HepG2 (cell line): ENCODE measurements around the gene KTI12. TPM values are rescaled to one million over a fixed set of nuclear protein-coding genes. Genes with fewer than 3 reads are reported as not detected.
A peak's percentile ranks its signal among the peaks of the same experiment; 100 is the strongest.

Source experiments
- BCL6 ChIP-seq: IDR thresholded peaks from 2 replicates; pipeline ENCODE4 v1.6.1; 2016; ENCODE audit warnings: missing genetic modification reagents, missing compliant biosample characterization
- BORCS8-MEF2B ChIP-seq: sonication (generic); formaldehyde crosslinking; IDR thresholded peaks from 2 replicates; pipeline ENCODE4 v1.8.0; 2022; ENCODE audit warnings: mild to moderate bottlenecking, missing genetic modification reagents
- BRF2 ChIP-seq: sonication (generic); formaldehyde crosslinking; IDR thresholded peaks from 2 replicates; pipeline ENCODE4 v1.8.1; 2022; ENCODE audit warnings: mild to moderate bottlenecking, missing genetic modification reagents
- CEBPB ChIP-seq: IDR thresholded peaks from 2 replicates; pipeline ENCODE4 v1.6.1; 2011; ENCODE audit warnings: low read depth, low read length, improper control_type of control experiment, borderline replicate concordance
- E2F2 ChIP-seq: sonication (generic); formaldehyde crosslinking; IDR thresholded peaks from 2 replicates; pipeline ENCODE4 v1.4.0; 2020; ENCODE audit warnings: missing genetic modification reagents, borderline replicate concordance
- EEA1 ChIP-seq: sonication (generic); formaldehyde crosslinking; IDR thresholded peaks from 2 replicates; pipeline ENCODE4 v1.5.1; 2020; ENCODE audit warnings: mild to moderate bottlenecking, missing genetic modification reagents, borderline replicate concordance
- FOXA1 ChIP-seq, 2 experiments: fragments of 450-650 bp in 1 of 2; sonication (generic) in 1 of 2; formaldehyde crosslinking in 1 of 2; IDR thresholded peaks; 2 replicates each; pipeline versions ENCODE4 v1.4.0 to v1.6.1; 2016 to 2020; ENCODE audit warnings: missing genetic modification reagents in 1 of 2
- HNRNPLL ChIP-seq: fragments of 200-400 bp; formaldehyde crosslinking; IDR thresholded peaks from 2 replicates; pipeline ENCODE4 v1.6.1; 2017; ENCODE audit warnings: mild to moderate bottlenecking, low read depth, low read length; ENCODE audit not compliant: poor library complexity, severe bottlenecking
- JDP2 ChIP-seq: sonication (generic); formaldehyde crosslinking; IDR thresholded peaks from 2 replicates; pipeline ENCODE4 v1.8.1; 2022; ENCODE audit warnings: missing genetic modification reagents, borderline replicate concordance
- KLF9 ChIP-seq: IDR thresholded peaks from 2 replicates; pipeline ENCODE4 v1.6.1; 2016; ENCODE audit warnings: low read depth
- MTERF4 ChIP-seq: sonication (generic); formaldehyde crosslinking; IDR thresholded peaks from 2 replicates; pipeline ENCODE4 v1.8.0; 2023; ENCODE audit warnings: mild to moderate bottlenecking, missing genetic modification reagents
- MZF1 ChIP-seq: sonication (generic); formaldehyde crosslinking; IDR thresholded peaks from 2 replicates; pipeline ENCODE4 v1.8.1; 2023; ENCODE audit warnings: mild to moderate bottlenecking, missing genetic modification reagents, borderline replicate concordance
- PRDM4 ChIP-seq: sonication (generic); formaldehyde crosslinking; IDR thresholded peaks from 2 replicates; pipeline ENCODE4 v1.9.0; 2021; ENCODE audit warnings: missing genetic modification reagents, borderline replicate concordance
- RBM22 ChIP-seq: fragments of 200-400 bp; formaldehyde crosslinking; optimal IDR thresholded peaks from 2 replicates; pipeline ENCODE3; 2017; ENCODE audit warnings: mild to moderate bottlenecking, low read length, moderate library complexity
- REL ChIP-seq: sonication (generic); formaldehyde crosslinking; conservative IDR thresholded peaks from 2 replicates; pipeline ENCODE4 v1.8.0; 2022; ENCODE audit warnings: mild to moderate bottlenecking, missing genetic modification reagents, moderate library complexity
- RFXANK ChIP-seq: IDR thresholded peaks from 2 replicates; pipeline ENCODE4 v1.6.1; 2016
- SKIL ChIP-seq: sonication (generic); formaldehyde crosslinking; IDR thresholded peaks from 2 replicates; pipeline ENCODE4 v1.8.0; 2022; ENCODE audit warnings: missing genetic modification reagents, mild to moderate bottlenecking, moderate library complexity, borderline replicate concordance
- TEAD3 ChIP-seq: optimal IDR thresholded peaks from 2 replicates; pipeline ENCODE3; 2016; ENCODE audit warnings: borderline replicate concordance
- ZNF10 ChIP-seq: sonication (generic); formaldehyde crosslinking; IDR thresholded peaks from 2 replicates; pipeline ENCODE4 v1.4.0; 2020; ENCODE audit warnings: mild to moderate bottlenecking, low read depth, missing genetic modification reagents, borderline replicate concordance
- ZNF160 ChIP-seq: sonication (generic); formaldehyde crosslinking; IDR thresholded peaks from 2 replicates; pipeline ENCODE4 v1.8.0; 2022; ENCODE audit warnings: mild to moderate bottlenecking, inconsistent platforms, missing genetic modification reagents
- ZNF251 ChIP-seq: sonication (generic); formaldehyde crosslinking; IDR thresholded peaks from 2 replicates; pipeline ENCODE4 v1.9.0; 2021; ENCODE audit warnings: mild to moderate bottlenecking, missing genetic modification reagents
- polyA plus RNA-seq, 8 experiments: library from polyadenylated mRNA; depleted of rRNA in 3 of 8; stranded (reverse) in 7 of 8; unstranded in 1 of 8; fragments of >200 nt; fragmentation: Illumina TruSeq in 4 of 8; extraction: Trizol in 4 of 8; gene quantifications; 2 replicates each; pipeline versions ENCODE4 v1.2.1 to v1.2.3, GENCODE V29; 2011 to 2016; ENCODE audit warnings: low read depth in 4 of 8, missing spikeins in 1 of 8, mixed read lengths in 1 of 8; ENCODE audit not compliant: insufficient read depth in 1 of 8
- total RNA-seq, 5 experiments: library from RNA; depleted of rRNA; stranded (reverse); fragments of >200 nt; fragmentation: Illumina TruSeq; extraction: Trizol; gene quantifications; 2 replicates each; pipeline ENCODE4 v1.2.3, GENCODE V29; 2016; ENCODE audit warnings: low read depth in 1 of 5

The KTI12 gene
- total and polyA plus RNA-seq, 2 of the 13 experiments (the other 11 are each of a cell fraction or from before 2014, with no cell fraction given) = 7.4 to 10.2 TPM

- TF ChIP-seq PRDM4 = no peak
- TF ChIP-seq HNRNPLL = no peak
- TF ChIP-seq JDP2 (CRISPR knock-in tag) = no peak
- TF ChIP-seq ZNF10 = no peak
- no peak for TF ChIP-seq E2F2
- TF ChIP-seq SKIL = no peak
- TF ChIP-seq KLF9 = no peak
- TF ChIP-seq BORCS8-MEF2B (CRISPR knock-in tag) = no peak
- TF ChIP-seq ZNF251 = no peak
- no peak for TF ChIP-seq EEA1 (CRISPR knock-in tag)
- no peak for TF ChIP-seq ZNF160 (CRISPR knock-in tag)
- peak; percentile 50 for TF ChIP-seq CEBPB
- TF ChIP-seq BRF2 (CRISPR knock-in tag) = no peak
- no peak for TF ChIP-seq FOXA1 (IDR thresholded peaks at IDR 0.05)
- 0 out of 2 replicates have a peak, but pooled peaks have one; percentile 25 for TF ChIP-seq FOXA1 (CRISPR knock-in tag; IDR thresholded peaks at IDR 0.05)
- TF ChIP-seq RBM22 = no peak
- TF ChIP-seq RFXANK (CRISPR knock-in tag) = 0 out of 2 replicates have a peak, but pooled peaks have one; percentile 55
- TF ChIP-seq MTERF4 (CRISPR knock-in tag) = no peak
- no peak for TF ChIP-seq REL
- peak; percentile 89 for TF ChIP-seq BCL6
- peak; percentile 57 for TF ChIP-seq TEAD3 (CRISPR knock-in tag)
- TF ChIP-seq MZF1 (CRISPR knock-in tag) = no peak
Measured at GRCh38 chr1:52002038-52002917, 31.3 kb downstream of the KTI12 start (continued).
